DMS114 treated with DMSO at 0.1 percent for 48 hours (cell line): ENCODE measurements around the gene CDCA3.

Source experiments
- DNase-seq: peaks from one replicate; lab custom pipeline; 2025; ENCODE audit not compliant: unreplicated experiment; lab: John Stamatoyannopoulos, UW

The CDCA3 gene

GRCh38 chr12:6821591-6822425 is 29.3 kb downstream of the CDCA3 start, which contains the start of gene GPR162:
TSS of gene GPR162 (plus strand) at chr12:6821821. CDS start at chr12:6823899, 2,078 bp downstream.
- DNase-seq = no peak

- DNase-seq = no peak
Measured at GRCh38 chr12:6820166-6820565, 30.9 kb downstream of the CDCA3 start.

GRCh38 chr12:6819106-6820030 is 31.7 kb downstream of the CDCA3 start:
- DNase-seq = no peak

- no peak for DNase-seq
Measured at GRCh38 chr12:6818645-6819044, 32.4 kb downstream of the CDCA3 start.

- DNase-seq = no peak
Measured at GRCh38 chr12:6818222-6818621, 32.9 kb downstream of the CDCA3 start.

GRCh38 chr12:6817662-6818157 is 33.4 kb downstream of the CDCA3 start:
- DNase-seq = no peak

GRCh38 chr12:6817098-6817497 is 34.0 kb downstream of the CDCA3 start:
- DNase-seq = no peak

- DNase-seq = no peak
Measured at GRCh38 chr12:6816598-6816997, 34.5 kb downstream of the CDCA3 start.

GRCh38 chr12:6813363-6813762 is 37.7 kb downstream of the CDCA3 start:
- DNase-seq = no peak

- no peak for DNase-seq
Measured at GRCh38 chr12:6810758-6811157, 40.3 kb downstream of the CDCA3 start.

GRCh38 chr12:6809056-6809455 is 42.0 kb downstream of the CDCA3 start:
- no peak for DNase-seq

- no peak for DNase-seq
Measured at GRCh38 chr12:6807170-6807569, 43.9 kb downstream of the CDCA3 start.

GRCh38 chr12:6799147-6799546 is 51.9 kb downstream of the CDCA3 start:
- no peak for DNase-seq
